Occipital lobe (tissue), 2 donors: ENCODE results near the gene TMEM132D. TPM values are rescaled to one million over a fixed set of nuclear protein-coding genes. Genes with fewer than 3 reads are reported as not detected.
"Not testable (repeated sequence)": the region's sequence is repeated elsewhere in the genome, so short reads cannot be mapped to it uniquely, and the experiment has no call there.

Source experiments
- DNase-seq: peaks from one replicate; lab custom pipeline; 2025; lab: John Stamatoyannopoulos, UW
- total RNA-seq: library from RNA; depleted of rRNA; stranded (reverse); fragments of >200 nt; gene quantifications from one replicate; pipeline ENCODE4 v1.2.3, GENCODE V29; 2014

TMEM132D gene
- total RNA-seq, 1 donor from 2014 or later: 4.4 TPM

DNA sequence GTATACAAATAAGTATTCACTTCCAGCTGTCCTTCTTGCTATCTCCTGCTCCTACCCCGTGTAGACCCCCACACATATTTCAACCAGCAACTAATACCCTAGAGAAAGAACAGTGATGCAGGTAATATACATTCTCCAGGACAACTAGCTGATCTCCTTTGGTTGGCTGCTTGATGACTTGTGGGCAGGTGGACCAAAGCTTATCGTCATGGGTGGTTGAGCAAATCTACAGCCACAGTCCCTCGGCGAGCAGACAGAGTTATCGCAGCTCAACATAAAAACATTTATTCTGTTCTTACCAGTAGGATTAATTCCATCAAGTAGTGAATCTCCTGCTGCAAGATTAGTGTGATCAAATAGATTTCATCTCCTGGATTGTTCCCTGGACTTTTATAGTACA is 314.3 kb downstream of the TMEM132D start:
- no peak for DNase-seq

DNA sequence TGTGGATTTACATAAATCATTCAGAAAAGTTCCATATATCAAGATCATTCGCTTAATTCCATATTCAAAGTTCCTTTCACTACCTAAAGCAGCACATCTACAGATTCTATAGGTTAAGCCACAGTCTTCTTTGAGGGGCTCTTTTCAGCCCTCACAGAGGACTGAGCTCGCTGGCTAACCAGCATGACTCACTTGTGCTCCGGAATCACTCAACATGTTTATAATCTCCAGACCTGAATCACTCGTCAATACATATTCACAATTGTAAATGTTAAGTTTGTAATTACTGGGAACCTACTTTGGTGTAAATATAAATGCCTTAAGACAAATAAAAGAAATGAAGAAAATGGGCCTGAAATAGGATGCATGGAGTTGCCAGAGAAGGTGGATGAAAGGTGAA is 315.7 kb downstream of the TMEM132D start:
- no peak for DNase-seq

DNA sequence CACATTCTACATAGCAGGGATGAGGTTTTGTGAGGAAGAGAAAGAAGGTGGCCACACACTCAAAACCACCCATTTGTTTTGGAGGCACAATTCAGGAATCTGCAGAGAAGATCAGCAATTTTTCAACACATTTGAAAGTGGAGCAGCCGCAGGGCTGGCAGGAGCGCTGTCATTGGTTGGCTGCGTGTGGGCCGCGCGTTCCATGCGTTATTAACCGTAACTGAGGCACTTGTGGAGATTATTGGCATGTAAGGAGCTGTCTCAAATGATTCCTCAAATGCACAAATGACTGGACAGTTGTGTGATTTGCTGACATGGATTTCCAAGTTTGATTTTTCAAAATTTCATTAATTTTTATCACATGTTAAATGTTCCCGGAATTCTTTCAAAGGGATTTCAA is 318.5 kb downstream of the TMEM132D start:
- DNase-seq: no peak

DNA sequence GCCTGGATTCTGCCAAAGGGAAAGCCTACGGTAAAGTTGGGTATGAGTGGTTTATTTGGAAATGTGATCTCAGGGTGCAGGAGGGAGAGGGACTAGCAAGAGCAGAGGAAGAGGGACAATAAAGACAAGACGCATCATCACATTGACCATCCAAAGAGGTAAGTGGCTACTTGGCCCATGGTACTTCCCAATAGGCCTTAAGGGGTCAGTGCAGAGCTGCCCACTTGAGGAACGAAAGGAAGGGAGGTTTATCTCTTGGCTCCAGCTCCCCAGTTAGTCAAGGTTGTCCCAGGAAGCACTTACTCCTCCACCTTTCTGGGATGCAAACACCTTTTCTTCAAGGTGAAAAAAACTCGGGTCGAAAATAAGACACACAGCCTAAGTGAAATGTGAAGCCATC is 323.9 kb downstream of the TMEM132D start:
- no peak for DNase-seq

DNA sequence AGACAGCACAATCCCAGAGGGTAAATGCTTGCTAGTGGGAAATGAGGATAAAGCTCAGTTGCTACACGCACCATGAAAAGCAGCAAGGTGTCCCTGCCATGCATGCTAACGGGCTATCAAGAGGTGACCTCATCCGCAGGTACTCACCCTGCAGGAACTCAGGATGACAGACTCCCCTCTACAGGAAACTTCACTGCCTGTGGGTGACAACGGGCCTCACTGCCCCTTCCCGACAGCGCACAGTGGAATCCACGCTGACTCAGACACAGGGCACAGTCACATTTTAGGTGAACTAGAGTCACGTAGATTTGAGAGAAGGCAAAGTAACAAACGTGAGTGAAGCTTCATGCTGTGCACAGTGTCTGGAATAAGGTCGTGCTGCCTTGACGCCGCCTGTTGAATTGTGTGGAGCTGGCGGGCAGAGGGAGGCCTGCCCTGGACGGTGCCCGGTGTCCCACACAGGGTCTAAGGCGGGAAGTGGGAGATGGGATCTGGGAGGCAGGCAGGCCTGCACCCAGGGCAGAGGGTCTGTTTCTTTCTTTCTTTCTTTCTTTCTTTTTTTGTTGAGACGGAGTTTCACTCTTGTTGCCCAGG is 331.8 kb downstream of the TMEM132D start:
- DNase-seq: no peak

DNA sequence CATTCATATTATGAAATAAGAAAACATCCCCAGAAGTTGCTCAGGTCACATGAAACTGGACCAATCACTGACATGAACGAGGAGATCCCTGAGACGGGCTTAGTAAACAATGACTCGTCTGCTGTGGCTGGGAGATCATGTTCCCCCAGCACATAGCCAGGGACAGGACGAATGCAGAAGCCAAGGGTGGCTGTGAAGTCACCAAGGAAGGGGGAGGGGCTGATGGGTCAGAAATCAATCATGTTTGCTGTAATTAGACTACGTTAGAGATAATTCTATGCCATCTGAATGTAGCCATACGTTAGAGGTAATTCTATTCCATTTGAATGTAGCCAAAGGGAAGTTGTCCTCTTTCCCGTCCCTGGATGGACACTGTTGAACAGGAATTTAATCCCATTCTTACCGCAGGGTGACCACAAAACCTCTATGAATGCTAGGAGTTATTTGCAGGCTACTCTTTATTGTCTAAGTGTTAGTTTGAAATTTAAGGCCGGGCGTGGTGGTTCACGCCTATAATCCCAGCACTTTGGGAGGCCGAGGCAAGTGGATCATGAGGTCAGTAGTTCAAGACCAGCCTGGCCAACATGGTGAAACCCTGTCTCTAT is 332.9 kb downstream of the TMEM132D start:
- DNase-seq: no peak

DNA sequence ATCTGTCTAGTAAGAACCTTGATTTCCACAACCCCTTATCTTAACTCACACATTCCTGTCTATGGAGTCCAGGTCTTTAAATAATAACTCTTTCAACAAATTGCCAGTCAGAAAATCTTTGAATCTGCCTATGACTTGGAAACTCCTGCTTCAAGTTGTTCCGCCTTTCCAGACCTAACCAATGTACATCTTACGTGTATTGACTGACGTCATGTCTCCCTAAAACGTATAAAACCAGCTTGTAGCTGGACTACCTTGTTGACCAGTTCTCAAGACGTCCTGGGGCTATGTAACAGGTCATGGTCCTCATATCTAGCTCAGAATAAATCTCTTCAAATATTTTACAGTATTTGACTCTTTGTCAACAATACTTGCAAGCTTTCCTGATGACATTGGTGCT is 337.0 kb downstream of the TMEM132D start:
- no peak for DNase-seq

DNA sequence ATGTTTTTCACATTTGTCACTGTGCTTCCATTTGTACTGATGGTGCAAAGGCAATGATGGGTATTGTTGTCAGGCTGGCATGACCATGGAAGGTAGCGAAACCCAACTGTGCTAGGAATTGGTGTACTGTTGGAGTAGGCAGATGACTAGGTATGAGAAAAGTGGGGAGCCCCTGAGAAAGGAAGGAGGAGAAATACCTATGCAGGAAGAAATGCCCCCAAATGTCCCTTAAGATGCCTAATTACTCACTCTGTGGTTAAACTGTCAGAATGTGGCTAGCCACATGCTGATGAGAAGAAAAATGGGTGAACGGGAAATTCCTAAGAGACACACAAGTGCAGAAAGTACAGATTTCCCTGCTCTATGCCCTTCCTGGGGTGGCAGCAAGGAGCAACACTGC is 339.1 kb downstream of the TMEM132D start:
- DNase-seq: no peak

DNA sequence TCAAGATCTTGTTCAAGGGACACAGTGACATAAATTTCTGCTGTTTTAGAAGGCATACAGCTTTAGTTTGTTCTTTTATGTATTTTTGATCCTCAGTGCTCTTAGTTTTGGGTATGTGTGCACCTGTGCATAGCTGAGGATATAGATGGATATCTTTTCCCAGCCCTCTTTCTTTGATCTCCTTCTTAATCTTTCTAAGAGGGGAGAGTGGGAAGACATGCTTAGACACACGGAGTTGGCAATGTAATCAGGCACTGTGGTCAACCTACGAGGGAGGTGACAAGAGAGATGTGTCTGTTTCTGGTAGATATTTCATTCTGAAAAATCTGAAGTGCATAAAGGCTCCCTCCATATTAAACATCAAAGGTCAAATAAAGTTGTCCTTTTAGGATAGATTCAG is 340.6 kb downstream of the TMEM132D start:
- DNase-seq: no peak

DNA sequence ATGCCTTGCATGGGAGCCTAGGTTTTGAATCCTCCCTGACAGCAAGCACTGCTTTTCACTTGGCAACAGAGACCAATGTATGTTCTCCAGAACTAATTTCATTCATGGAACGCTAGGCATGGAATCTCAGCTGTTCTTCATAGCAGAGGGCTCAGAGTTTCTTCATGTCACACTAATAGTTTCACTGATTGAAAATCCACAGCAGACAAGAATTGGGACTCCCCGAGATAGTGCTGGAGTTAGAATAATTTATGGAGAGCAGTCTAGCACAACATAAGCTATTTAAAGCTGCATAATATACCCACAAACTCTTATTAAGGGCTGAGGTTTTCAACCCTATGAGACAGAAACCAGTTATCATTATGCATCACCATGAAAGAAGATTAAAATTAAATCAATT is 342.5 kb downstream of the TMEM132D start:
- no peak for DNase-seq

DNA sequence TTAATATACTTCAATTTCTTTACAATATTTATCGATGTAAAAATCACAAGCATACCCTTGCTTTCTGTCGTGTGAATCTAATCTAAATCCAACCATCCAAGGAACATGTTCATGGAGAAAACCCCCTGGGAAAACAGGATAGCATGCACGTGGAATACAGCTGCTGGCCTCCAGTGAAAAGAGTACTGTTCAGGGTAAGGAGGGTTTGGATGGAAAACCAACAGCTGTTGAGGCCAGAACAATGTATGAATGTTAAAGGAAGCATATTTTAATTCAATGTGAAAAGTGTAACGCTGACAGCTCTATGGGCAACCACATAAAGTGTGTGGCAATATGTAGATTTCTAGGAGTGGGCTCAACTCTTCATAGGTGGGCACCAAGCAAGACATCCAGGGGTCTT is 344.0 kb downstream of the TMEM132D start:
- no peak for DNase-seq

DNA sequence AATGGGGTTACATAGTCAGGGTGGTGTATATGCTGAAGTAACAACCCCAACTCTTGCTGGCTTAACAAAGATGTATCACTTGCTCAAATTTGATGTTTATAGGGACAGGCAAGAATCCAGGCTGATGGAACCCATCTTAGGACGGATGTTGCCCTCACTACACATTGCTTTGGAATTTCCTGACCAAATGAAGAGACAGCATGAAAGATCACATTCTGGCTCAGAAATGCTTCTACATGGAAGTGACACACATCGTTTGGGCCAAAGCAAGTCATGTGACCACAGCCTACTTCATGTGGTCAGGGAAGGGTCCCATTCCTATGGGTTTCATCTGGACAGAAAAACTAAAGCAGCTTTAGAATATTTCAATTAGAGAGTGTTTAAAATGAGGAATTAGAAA is 345.8 kb downstream of the TMEM132D start:
- DNase-seq: no peak

DNA sequence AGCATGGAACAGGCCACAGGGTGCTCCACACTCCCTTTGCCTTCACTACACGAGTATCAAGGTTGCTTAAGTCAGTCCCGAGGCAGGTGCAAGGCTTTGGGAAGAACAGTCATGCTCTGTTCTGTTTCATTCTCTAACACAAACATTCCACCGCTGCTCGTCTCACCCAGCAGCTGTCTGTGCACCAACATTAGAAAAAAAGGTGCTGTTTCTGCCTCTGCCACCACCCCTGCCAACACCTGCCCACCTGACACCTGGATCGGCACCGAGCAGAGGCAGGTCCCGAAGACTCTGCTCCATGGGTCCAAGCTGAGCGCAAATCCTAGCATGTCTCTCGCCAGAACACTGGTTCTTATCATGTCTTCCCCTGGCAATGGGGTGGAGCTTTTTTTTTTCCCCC is 347.7 kb downstream of the TMEM132D start:
- DNase-seq: no peak

DNA sequence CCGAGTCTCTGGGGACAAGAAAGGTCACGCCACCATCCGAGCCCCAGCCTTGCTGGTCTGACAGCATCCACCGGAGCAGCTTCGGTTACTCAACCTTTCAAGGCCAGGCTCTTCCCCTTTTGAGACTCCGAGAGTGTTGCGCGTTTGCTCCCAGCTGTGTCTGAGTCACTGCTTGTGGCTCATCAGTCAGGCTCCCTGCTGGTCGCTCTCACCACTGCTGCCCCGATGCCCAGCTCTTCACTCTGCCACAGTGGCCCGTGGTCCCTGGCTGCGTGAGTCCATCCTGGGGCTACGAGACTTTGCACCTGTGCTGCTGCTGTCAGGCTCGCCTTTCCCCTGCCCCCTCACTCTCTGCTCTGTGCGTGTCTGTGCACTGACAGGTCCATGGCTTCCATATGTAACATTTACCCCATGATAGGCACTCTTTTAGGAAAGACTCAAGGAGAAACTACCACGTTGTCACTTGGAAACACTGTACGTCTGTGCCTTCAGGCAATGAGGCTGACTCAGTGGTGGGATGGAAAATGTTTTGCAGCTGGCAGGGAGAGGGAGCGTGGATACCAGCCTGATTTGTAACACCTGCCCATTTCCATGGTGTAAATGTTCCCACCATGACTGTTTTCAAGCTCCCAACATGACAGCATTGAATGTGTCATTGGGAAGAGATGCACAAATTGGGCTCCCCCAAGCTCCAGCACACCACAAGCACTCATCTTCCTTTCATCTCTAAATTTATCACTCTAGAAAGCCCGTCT is 350.7 kb downstream of the TMEM132D start:
- DNase-seq: no peak

DNA sequence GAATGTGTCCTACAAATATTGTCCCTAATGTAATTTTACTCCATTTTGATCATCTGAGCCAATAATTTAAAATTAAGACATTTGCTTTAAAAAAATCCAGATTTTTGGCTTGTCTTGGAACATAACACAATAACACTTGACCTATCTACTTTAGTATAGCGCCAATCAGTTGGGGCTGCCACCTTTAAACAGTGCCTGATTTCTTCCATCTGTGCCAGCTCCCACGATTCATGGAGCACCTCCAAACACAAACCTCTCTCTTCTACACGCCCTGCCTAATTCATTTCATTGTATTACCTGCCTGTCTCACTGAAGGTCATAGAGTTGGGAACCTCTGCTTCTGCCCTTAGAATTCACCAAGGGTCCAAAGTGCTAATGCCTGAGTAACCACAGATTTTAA is 352.4 kb downstream of the TMEM132D start:
- DNase-seq: no peak

DNA sequence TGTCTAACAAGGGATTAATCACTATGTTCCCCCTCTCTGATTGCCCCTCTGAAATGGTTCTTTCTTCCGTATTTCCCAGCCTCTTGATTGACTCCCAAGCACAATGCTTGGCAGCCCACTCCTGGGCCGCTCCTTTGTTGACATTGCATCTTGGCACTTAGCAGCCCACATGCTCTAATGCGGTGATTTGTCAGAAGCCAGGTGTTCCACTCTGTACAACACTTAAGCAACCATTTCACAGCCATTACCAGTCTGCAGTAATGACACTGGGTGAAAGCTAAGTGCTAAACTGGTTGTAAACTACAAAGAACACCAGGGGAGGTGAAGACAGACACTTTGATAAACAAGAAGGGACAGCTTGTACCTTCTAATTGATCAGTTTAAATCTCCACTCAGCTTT is 353.5 kb downstream of the TMEM132D start:
- DNase-seq: no peak

DNA sequence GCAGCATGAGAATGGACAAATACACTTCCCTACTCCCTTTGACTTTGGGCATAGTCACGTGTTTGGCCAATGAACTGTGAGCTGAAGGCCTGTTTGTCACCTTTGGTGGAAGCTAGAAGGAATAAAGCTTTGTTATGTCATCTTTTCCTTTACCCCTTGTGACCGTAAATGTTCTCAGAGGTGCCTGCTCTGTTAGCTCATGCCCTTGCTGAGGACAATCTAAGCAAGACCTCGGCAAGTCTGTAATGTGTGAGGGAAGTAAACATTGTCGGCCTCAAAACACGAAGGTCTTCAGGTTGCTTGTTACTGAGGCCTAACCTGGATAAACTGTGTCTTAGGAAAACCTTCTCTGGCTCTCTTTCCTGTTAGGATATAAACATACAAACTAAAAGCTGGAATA is 354.2 kb downstream of the TMEM132D start:
- DNase-seq: no peak

DNA sequence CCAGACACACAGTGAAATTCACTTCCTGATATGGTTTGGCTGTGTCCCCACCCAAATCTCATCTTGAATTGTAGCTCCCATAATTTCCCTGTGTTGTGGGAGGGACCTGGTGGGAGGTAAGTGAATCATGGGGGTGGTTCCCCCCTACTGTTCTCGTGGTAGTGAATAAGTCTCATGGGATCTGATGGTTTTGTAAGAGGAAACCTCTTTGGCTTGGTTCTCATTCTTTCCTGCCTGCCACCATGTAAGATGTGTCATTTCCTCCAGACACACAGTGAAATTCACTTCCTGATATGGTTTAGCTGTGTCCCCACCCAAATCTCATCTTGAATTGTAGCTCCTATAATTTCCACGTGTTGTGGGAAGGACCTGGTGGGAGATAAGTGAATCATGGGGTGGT is 354.8 kb downstream of the TMEM132D start:
- not testable (repeated sequence) for DNase-seq

DNA sequence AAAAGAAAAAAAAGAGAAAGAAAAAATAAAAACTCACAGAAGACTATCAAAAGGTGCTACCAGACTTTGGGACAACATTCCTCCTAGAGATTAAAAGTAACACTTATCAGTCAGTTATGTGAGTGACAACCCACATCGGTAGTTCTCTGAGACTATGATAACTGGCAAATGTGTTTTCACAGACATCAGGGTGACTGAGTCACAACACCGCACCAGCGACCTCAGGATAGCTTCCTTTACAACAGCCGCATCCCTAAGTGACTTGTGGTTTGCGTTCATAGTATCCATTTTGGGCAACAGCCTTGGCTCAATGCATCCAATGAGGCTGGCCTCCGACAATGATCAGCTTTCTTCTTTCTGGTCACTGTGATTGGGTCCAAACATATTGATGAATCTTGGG is 359.1 kb downstream of the TMEM132D start:
- no peak for DNase-seq

DNA sequence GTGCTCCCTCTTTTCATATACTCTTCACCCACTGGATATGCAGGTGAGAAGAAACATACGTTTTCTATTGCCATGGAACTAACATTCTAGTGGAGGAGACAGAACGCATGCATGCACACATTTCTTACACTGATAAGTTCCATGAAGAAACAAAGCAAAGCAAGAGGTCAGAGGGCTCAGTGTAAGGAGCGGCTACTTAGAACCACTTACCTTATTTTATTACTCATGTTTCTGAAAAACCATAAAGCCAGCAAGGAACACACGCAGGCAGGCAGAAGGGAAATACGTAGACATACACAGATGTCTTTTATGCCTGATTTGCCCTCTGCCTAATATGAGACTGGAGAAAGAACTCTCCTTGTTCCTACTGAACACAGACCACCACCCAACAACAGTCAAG is 362.9 kb downstream of the TMEM132D start:
- DNase-seq: no peak

DNA sequence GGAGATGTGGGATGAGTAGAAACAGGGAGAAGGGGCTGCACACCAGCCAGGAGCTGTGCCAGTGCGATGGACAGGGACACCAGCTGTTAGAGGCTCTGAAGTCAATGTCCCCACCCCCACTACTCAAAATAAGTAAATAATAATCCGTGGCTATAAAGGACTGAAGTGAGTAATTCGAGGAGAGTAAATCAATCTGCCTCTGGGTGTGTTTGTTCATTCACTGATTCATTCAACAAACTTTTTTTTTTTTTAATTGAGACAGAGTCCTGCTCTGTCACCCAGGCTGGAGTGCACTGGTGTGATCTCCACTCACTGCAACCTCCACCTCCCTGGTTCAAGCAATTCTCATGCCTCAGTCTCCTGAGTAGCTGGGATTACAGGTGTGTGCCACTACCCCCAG is 363.6 kb downstream of the TMEM132D start:
- no peak for DNase-seq

DNA sequence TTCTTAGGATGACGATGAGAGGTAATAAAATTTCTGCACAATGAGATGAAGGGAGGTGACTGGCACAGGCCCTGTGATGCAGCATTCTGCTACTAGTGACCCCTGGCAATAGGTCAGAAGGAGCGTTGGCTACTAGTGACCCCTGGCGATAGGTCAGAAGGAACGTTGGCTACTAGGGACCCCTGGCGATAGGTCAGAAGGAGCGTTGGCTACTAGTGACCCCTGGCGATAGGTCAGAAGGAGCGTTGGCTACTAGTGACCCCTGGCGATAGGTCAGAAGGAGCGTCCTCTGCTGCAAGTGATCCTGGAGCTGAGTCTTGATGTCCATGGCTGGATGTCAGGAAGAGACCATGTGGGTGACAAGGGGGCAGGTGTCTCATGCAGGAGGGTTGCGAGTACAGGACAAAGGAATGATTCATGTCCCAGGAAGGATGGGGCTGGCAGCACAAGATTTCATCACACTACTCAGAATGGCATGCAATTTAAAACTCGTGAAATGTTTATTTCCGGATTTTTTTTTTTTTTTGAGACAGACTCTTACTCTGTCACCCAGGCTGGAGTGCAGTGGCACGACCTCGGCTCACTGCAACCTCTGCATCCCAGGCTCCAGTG is 365.0 kb downstream of the TMEM132D start:
- not testable (repeated sequence) for DNase-seq

DNA sequence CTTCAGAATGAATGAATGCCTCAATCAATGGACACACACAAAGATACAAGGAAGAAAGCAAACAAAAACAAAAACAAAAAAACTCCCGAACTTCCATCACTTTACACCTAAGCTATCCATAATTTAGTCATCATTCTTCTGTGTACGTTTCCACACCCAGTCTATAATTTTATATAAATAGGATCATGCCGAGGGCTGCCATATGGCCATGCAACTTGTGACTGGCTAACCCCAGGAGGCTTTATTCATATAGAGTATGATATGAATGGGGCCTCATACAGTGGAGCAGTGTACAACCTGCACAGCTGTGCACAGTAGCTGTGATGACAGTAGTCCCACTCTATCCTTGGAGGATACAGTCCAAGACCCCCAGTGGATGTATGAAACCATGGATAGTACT is 365.7 kb downstream of the TMEM132D start:
- DNase-seq: no peak
